HG02973 (cell line): Measurements from ENCODE around the gene SKIC2.
"Not testable (repeated sequence)": the region's sequence is repeated elsewhere in the genome, so short reads cannot be mapped to it uniquely, and the experiment has no call there.

ENCODE experiments used
- ATAC-seq: cut with Tn5 transposase; IDR thresholded peaks from one replicate; pipeline ENCODE4 v1.9.1; 2021; ENCODE audit warnings: moderate library complexity; ENCODE audit not compliant: unreplicated experiment

The SKIC2 gene

DNA sequence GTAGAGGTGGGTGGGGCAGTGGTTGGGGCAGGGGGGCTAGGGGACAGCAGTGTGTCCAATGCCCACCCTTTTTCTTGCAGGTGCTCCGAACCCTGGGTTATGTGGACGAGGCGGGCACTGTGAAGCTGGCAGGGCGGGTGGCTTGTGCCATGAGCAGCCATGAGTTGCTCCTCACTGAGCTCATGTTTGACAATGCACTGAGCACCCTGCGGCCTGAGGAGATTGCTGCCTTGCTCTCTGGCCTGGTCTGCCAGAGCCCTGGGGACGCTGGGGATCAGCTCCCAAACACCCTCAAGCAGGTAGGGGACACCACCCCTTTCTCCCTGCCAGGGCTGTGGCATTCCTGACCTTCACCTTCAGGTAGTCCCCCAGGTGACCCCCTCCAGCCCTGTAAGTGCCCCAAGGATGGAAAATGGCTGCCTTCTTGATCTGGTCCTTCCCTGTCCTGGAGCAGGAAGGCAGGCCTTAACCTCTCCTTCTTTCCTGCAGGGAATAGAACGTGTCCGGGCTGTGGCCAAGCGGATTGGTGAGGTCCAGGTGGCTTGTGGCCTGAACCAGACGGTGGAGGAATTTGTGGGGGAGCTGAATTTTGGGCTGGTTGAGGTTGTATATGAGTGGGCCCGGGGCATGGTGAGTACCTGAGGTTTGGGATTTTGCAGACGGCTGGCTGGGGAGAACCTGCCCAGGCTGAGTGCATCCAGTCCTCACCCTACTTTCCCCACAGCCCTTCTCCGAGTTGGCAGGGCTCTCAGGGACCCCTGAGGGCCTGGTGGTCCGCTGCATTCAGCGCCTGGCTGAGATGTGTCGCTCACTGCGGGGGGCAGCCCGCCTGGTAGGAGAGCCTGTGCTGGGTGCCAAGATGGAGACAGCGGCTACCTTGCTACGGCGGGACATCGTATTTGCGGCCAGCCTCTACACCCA lies 10.1 kb downstream of the SKIC2 start:
- no peak for ATAC-seq

DNA sequence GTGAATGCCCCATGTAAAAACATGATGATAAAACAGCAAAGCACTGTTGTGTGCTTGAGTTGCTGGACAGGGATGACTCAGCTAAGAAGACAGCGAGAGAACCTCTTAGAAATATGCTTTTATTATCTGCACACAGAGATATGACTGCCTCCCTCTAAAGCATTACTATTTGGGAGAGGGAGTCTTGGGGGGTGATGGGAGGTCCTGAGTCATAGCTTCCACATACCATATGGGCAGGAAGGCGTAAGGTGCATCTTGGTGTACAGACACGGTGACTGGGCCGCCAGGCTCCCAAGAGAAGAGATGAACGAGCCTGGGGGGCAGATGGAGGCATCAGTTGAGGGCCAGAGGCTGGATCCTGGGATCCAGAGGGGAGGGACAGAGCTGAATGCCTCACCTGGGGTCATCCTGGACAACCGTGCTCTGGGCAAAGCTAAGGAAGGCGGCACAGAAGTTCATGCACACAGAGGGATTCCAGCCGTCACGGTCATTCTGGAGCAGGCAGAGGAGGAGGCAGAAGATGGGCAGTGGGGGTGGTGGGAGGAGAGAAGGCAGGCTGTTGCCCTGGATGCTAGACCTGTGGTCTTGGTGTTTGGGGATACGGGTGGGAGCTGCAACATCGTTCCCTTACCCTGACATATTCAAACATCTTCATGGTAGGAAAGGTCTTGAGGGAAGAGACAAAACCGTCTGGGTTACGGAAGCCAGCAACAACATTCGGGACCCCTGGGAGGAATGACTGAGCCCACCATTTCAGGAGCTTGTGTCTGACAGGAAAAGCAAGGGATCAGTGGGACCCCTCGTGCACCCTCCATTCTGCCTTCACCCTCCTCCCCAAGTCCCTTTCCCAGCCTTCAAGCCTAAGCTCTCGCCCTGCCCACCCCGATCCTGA lies 11.0 kb downstream of the SKIC2 start:
- ATAC-seq, result no peak

DNA sequence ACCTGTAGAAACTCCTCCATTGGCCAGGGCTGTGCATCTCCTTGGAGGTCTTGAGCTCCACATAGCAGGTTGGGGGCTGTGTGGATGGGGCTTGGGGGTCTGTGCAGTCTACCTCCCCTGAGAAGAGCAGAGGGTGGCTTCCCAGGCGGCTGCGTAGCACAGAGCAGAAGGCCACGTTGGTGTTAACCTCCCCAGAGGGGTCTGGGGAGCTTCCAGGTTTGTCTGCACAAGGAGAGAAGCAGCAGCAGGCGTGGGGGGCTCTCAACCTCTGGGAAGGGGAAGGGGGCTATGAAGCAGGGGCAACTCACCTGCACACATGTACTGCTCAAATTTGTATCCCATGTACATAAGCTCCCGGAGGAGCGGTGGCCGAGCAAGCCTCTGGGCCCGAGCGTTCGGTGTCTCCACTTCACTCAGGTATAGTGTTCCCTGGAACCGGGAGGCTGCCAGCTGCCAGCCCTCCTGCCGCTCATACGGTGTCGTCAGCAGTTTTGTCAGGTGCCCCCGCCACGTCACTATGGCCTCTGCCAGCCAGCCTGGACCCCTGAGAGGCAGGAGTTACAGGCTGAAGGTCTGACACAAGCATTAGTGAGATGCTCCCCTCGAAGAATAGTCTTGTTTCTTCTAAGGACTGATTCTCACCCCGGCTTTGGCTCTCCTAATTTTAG lies 11.8 kb downstream of the SKIC2 start:
- no peak for ATAC-seq

DNA sequence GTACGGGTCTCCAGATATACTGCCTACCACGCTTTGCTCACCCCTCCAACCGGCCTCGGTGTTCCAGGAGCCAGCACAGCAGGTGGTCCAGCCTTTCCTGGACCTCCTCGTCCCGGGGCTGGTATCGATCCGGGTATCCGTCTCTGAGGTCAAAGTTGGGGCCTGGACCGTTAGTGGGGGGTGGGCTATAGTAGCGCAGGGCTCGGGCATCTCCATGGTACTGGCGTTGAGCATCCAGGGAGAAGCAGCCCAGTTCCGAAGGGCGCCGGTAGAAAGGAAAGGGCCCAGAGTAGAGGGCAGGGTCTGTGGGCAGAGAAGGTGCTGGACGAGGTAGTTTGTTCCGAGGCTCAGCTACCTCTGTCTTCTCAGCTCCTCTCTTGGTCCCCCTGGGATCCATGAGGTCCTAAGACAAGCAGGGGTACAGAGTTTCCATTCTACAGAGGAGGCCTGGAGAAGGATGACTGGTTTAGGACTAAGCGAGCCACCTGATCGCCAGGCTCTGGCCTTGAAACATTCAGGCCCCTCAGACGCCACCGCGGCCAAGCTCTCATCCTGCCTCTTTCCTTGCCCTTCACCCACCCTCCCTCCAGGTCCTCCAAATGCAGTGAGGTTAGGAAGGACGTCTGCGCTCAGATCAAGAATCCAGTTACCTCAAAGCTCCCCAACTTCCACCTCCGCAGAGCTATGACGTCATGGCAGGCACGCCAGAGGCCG lies 12.5 kb downstream of the SKIC2 start:
- ATAC-seq, result no peak

DNA sequence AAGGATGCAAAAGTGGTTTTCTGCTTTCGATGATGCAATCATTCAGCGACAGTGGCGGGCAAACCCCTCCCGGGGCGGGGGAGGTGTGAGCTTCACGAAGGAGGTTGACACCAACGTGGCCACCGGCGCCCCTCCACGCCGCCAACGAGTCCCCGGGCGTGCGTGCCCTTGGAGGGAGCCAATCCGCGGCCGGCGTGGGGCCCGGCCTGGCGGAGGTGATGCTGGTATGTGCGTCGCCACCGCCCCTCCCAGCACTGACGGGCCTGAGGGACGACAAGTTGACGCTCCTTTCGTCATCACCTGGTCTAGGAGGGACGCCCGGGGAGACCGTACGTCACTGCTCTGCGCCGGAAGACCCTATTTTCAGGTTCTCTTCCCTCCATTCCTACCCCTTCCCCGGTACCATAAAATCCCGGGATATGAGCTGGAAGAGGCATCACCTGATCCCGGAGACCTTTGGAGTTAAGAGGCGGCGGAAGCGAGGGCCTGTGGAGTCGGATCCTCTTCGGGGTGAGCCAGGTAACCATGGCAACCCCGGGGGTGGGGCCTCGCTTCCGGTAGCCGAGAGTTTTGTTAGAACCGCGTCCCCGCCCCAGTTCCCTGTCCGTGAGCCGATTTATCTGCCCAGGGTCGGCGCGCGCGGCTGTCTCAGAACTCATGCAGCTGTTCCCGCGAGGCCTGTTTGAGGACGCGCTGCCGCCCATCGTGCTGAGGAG lies 13.2 kb downstream of the SKIC2 start, which contains the start of gene DXO:
Gene DXO, minus strand, starts transcription at position 146 of the 716 bp plus-strand sequence. CDS start 463 bp downstream, outside the sequence.
- ATAC-seq, result peak; percentile 71

DNA sequence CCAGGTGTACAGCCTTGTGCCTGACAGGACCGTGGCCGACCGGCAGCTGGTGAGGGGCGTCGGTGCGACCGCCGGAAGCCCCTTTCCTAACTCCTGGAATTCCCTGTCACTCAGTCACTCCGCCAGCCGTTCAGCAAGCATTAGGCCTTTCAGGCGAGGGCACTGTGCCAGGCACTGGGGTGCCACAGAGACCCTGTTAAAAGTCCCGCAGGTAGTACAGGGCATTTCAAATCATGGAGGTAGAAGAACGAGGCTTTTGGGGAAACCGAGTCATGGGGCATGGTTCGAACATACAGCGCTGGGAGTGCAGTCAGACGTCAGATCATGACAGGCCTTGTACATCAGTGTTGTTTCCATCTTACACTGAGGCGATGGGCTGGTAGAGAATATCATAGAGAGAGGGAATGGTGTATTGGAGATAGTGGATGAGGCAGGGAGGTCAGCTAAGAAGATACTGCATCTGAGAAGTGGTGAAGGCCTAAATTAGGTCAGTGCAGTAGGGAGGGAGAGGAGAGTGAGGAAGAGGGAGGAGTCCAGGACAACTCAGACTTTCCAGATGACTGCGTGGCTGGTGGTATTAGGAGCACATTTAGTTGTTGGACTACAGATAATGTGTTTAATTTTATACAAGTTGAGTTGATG lies 13.9 kb downstream of the SKIC2 start:
- no peak for ATAC-seq

DNA sequence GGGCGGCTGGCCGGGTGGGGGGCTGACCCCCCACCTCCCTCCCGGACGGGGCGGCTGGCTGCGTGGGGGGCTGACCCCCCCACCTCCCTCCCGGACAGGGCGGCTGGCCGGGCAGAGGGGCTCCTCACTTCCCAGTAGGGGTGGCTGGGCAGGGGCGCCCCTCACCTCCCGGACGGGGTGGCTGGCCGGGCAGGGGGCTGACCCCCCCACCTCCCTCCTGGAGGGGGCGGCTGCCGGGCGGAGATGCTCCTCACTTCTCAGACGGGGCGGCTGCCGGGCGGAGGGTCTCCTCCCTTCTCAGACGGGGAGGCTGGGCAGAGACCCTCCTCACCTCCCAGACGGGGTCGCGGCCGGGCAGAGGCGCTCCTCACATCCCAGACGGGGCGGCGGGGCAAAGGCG lies 17.1 kb downstream of the SKIC2 start:
- ATAC-seq, result not testable (repeated sequence)

DNA sequence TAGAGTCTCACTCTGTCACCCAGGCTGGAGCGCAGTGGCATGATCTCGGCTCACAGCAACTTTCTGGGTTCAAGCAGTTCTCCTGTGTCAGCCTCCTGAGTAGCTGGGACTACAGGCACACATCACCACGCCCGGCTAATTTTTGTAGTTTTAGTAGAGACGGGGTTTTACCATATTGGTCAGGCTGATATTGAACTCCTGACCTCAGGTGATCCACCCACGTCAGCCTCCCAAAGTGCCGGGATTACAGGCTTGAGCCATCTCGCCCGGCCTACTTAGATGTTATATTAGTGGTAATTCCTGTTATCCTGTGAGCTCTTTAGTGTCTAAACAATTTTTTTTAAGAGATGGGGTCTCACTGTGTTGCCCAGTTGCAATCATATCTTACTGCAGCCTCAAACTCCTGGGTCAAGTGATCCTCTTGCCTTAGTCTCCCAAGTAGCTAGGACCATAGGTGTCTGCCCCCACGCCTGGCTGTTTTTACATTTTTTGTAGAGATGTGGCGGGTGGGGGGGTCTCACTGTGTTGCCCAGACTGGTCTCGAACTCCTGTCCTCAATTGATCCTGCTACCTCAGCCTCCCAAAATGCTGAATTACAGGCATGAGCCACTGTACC lies 18.9 kb downstream of the SKIC2 start:
- no peak for ATAC-seq

DNA sequence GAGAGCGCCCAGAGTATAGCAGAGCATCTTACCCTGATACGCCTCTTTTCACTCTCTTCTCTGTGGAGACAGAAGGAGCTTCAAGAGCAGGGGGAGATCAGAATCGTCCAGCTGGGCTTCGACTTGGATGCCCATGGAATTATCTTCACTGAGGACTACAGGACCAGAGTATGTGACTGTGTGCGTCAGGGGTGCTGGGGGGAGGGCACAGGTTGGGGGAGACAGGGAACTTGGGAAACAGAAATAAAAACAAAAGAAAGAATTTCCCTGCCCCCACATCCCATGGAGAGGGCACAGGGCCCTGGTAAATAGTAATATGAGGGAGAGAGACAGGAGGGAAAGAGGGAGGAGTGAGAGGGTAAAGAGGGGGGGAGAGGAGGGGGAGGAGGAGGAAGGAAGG lies 19.9 kb downstream of the SKIC2 start:
- ATAC-seq, result no peak

DNA sequence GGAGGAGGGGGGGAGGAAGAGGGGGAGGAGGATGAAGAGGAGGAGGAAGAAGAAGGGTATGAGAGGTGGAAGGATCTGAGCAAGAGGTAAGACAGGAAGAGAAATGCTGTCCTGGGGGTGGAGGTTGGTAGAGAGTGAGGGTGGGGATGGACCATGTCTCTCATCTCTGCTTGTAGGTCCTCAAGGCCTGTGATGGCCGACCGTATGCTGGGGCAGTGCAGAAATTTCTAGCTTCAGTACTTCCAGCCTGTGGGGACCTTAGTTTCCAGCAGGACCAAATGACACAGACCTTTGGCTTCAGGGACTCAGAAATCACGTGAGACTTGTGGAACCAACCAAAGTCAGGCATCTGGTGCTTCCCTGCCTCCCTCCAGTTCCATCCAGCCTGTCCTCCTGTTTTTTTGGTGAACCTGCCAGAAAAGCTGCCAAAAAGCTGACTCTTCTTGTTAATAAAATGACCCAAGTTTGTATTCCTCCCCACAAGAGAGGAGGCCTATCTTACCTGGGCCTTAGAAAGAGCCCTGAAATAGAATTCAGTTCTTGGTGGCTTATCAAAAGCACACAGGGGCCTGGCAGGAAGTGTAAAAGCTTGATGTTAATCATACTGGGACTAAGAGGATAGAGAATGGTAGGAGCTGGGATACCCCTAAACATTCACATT lies 20.4 kb downstream of the SKIC2 start:
- ATAC-seq, result no peak

DNA sequence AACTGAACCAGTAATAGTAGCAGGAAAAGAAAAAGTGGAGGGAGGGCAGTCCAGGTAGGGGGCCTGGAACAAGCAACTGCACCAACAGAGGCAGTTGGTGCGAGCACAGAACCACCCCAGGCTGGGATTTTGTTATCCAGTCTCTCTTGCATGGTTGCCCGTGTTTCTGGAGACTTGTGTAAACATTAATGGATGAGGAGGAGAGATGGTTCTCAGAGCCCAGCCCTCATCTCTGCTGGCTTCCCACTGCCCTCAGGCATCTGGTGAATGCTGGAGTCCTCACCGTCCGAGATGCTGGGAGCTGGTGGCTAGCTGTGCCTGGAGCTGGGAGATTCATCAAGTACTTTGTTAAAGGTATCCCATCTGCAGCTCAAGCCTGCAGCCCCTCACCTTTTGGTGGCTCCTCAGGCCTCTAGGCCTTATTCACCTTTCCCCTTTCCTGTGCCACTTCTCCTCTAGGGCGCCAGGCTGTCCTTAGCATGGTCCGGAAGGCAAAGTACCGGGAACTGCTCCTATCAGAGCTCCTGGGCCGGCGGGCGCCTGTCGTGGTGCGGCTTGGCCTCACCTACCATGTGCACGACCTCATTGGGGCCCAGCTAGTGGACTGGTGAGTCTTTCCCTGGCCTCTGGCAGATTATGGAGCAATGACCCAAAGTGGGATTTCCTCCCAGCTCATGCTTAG lies 21.4 kb downstream of the SKIC2 start:
- not testable (repeated sequence) for ATAC-seq

DNA sequence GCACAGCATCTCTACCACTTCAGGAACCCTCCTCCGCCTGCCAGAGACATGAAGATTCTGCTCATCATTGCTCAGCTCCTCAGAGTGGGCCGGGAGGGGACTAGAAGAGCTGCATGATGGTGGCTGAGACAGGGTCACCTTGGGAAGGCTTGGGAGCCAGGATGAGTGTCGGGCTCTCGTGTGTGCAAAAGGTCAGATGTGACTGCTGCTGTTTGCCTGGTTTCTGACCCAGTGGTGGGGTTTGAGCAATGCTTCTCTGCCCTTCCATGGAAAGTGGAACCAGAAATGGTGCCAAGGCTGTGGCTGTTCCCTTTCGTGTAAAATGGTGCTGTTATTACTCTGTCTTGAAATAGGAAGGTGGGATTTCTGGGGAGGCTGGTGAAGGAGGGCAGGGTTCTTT lies 22.0 kb downstream of the SKIC2 start:
- ATAC-seq, result not testable (repeated sequence)

DNA sequence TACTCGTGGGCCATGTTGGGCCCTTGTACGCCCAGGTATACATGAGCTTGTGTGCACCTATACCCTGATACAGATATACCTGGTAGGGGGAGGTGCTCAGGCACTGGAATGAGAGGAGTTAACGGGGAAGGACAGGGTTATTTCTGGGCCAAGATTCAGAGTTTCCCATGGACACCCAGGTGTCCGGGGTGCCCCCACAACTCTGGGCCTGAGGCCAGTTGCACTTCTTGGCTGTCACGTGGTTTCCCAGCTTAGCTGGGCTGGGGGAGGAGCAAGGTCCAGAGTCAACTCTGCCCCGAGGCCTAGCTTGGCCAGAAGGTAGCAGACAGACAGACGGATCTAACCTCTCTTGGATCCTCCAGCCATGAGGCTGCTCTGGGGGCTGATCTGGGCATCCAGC lies 22.8 kb downstream of the SKIC2 start, which contains the start of gene C4A:
Gene C4A, plus strand, starts transcription at position 314 of the 400 bp plus-strand sequence. Its CDS starts 51 bp downstream, at position 365.
- not testable (repeated sequence) for ATAC-seq

DNA sequence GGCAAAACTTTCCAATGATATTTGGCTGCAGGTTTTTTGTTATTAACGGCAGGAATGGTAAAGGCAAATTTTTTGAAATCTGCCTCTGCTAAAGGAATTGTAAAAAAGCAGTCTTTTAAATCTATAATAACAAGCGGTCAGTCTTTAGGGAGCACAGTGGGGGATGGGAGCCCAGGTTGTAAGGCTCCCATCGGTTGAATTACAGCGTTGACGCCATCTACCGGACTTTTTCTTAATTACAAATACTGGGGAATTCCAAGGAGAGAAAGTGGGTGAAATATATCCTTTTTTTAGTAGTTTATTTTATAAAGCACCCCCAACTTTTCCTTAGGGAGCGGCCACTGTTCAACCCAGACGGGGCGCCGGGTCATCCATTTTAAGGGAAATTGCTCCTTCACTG lies 30.4 kb downstream of the SKIC2 start:
- not testable (repeated sequence) for ATAC-seq

DNA sequence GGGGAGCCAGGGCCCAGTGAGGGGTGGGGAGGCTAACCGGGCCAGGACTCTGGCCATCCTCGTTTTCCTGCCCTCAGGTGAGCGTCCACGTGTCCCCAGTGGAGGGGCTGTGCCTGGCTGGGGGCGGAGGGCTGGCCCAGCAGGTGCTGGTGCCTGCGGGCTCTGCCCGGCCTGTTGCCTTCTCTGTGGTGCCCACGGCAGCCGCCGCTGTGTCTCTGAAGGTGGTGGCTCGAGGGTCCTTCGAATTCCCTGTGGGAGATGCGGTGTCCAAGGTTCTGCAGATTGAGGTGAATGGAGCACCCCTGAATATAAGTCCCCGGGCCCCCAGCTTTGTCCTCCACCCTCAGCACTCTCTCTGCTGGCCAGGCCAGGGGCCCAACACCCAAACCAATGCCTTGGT lies 35.4 kb downstream of the SKIC2 start:
- ATAC-seq, result not testable (repeated sequence)

DNA sequence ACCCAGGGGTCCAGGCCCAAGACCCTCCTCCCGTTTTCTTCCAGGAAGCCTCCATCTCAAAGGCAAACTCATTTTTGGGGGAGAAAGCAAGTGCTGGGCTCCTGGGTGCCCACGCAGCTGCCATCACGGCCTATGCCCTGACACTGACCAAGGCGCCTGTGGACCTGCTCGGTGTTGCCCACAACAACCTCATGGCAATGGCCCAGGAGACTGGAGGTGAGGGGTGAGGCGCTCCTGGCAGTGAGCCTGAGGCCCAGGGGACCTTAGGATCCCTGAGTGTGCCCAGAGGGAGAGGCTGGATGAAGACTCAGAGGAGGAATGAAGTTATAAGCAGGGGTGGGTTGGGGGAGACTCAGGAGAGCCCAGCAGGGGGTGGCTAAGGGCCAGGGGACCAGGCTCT lies 37.4 kb downstream of the SKIC2 start:
- not testable (repeated sequence) for ATAC-seq

DNA sequence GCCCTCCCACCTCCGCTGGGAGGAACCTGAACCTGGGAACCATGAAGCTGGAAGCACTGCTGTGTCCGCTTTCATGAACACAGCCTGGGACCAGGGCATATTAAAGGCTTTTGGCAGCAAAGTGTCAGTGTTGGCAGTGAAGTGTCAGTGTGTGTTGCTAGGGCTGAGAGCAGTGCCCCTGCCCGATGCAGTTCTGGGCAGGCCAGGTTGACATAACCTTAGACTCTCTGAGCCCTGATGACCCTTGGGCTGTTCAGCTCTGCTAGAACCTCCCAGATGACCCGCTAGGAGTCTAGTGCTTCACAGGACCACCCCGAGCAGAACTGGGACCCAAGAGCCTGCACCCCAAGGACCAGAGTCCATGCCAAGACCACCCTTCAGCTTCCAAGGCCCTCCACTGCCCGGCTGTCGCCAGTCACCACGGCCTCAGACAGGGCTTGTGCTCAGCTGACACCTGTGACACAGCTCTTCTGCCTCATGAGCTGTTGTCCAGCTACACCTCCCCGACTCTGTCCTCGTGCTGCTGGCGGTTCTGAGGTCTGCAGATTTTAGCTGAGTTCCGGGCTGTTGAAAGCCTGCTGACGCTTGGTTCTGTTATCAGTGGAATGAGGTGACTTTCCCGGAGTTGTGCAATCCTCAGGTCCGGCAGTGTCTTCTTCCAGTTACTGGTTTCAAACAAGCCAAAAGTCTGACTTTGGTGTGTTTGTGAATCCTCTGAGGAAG lies 43.7 kb downstream of the SKIC2 start:
- ATAC-seq, result not testable (repeated sequence)
